ENCODE results near the gene ISY1. TPM values are rescaled to one million over a fixed set of nuclear protein-coding genes. Genes with fewer than 3 reads are reported as not detected.

ISY1 gene
- total RNA-seq, 4 donors from 2014 or later = 6.0 to 26.3 (median 19.6) TPM

GRCh38 chr3:129122412-129123011 is 38.4 kb downstream of the ISY1 start:
- peak overlapping the region; percentile 88 to 97 (median 94) for H3K27ac ChIP-seq
- H3K27me3 ChIP-seq = no peaks in the 10 kb centered on the region
- H3K36me3 ChIP-seq = peaks cover 0 to 10% (median 0%) of the 10 kb centered on the region in 3 donors
- intact Hi-C loops (cut with DNase I) = no loop called here
- H3K4me3 ChIP-seq = peak overlapping the region; percentile 57 to 91 (median 71)
- TF ChIP-seq CTCF (IDR thresholded peaks at IDR 0.05) = no peak
- TF ChIP-seq POLR2A (IDR thresholded peaks at IDR 0.05) = no peak
- peaks cover 16 to 49% (median 16%) of the 10 kb centered on the region in 3 donors for H3K4me1 ChIP-seq
- WGBS, 2 donors = 37 to 60% methylated on average over 2 to 7 of the region's 18 CpGs
- no peak for DNase-seq
- no peaks in the 10 kb centered on the region for H3K9me3 ChIP-seq

- DNase-seq = peak; percentile 33
- H3K27me3 ChIP-seq = no peaks in the 10 kb centered on the region
- intact Hi-C loops (cut with DNase I) = no loop called here
- TF ChIP-seq POLR2A (IDR thresholded peaks at IDR 0.05) (no peak), CTCF (IDR thresholded peaks at IDR 0.05) (no peak)
- peak within 1 kb of the TSS; percentile 88 to 97 (median 94) for H3K27ac ChIP-seq
- peaks cover 0 to 4% (median 0%) of the 10 kb centered on the region in 3 donors for H3K36me3 ChIP-seq
- H3K9me3 ChIP-seq = no peaks in the 10 kb centered on the region
- peaks cover 16 to 55% (median 16%) of the 10 kb centered on the region in 3 donors for H3K4me1 ChIP-seq
- H3K4me3 ChIP-seq = peak within 1 kb of the TSS; percentile 57 to 91 (median 71)
- WGBS, 2 donors = 2 to 10% methylated on average over 4 to 32 of the region's 60 CpGs
Observed at GRCh38 chr3:129121792-129122411, 39.0 kb downstream of the ISY1 start, which contains the start of gene RAB43. RAB43 (minus strand) TSS chr3:129121804; CDS start chr3:129121489, 315 bp downstream.

DNA sequence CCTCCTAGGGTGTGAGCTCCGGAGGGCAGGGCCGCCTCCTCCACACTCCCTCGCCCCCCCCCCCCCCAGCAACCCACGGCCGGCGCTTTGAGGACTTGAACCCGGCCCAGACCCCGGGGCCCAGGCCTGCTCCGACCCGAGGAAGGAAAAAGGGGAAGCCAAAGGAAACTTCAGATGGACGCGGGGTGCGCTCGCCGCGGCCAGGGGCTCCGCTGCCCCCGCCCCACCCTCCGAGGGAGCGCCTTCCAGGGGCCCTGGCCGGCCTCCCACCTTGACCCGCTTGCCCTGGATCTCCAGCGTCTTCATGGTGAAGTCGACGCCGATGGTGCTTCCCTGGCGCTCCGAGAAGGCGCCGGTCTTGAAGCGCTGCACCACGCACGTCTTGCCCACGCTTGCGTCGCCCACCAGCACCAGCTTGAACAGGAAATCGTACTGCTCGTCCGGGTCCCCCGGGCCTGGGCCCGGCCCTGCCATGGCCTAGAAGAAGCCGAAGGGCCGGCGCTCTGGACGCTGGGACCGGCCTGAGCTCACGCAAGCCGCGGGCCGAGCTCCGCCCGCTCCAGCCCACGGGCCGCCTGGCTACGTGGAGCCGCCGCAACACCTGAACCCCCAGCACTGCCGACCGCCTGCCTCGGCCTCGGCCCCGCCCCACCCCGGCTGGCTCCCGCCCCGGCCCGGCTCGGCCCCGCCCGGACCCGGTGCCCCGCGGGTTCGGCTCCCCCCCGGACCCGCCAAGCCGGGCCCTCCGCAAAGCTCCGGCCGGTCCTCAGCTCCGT is 39.7 kb downstream of the ISY1 start:
- intact Hi-C loops (cut with DNase I) = no loop called here
- Histone ChIP-seq H3K9me3 (no peaks in the 10 kb centered on the region), H3K4me1 (peaks cover 16 to 62% (median 21%) of the 10 kb centered on the region in 3 donors), H3K36me3 (no peaks in the 10 kb centered on the region), H3K27ac (peak overlapping the region; percentile 88 to 97 (median 94)), H3K4me3 (peak overlapping the region; percentile 57 to 91 (median 71)), H3K27me3 (no peaks in the 10 kb centered on the region)
- TF ChIP-seq POLR2A (IDR thresholded peaks at IDR 0.05) (peak in 1 of 4 donors; percentile 58), CTCF (IDR thresholded peaks at IDR 0.05) (no peak)
- 0% methylated on average over 6 of the region's 80 CpGs; no CpG with 5 or more reads in 1 of the 2 donors for WGBS, 2 donors
- DNase-seq = no peak

DNA sequence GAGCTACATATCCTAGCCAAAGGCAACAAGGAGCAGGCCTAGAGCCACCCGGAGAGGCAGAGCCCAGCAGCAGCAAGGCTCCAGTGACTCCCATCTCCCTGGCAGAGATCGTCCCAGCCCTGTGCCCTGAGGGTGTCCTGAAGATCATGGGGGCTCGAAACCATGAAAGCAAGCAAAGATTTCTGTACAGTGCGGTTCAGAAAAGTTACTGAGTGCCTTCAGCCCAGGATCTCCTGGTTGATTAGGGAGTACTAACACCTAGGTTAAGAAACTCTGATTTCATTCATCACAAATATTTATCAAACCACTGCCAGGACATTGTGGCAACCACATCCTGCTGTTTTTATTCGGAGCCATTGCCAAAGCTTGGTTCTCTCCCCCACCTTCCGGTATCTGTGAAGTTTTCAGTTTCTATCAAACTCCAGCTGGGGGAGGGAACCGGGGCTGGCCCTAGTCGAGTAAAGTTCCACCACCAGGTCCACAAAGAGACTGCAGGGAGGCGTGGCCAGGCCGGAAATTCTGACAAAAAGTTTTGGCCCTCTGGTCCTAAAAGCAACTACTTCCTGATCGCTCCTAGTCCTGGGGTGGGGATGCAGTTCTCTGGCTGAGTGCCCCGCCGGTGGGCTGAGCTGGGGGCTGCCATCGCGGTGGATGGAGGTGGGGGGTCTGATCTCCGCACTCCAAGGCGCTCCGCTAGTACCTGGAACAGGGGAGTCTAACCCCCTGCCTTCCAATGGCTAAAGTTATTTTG is 40.4 kb downstream of the ISY1 start:
- Histone ChIP-seq H3K4me3 (peak overlapping the region; percentile 57 to 91 (median 71)), H3K36me3 (peaks cover 0 to 5% (median 0%) of the 10 kb centered on the region in 3 donors), H3K27me3 (no peaks in the 10 kb centered on the region), H3K9me3 (no peaks in the 10 kb centered on the region), H3K4me1 (peaks cover 16 to 65% (median 21%) of the 10 kb centered on the region in 3 donors), H3K27ac (peak overlapping the region; percentile 88 to 97 (median 94))
- intact Hi-C loops (cut with DNase I) = no loop called here
- TF ChIP-seq POLR2A (IDR thresholded peaks at IDR 0.05) (peak in 3 of 4 donors; percentile 52 to 83 (median 76)), CTCF (IDR thresholded peaks at IDR 0.05) (peak in 4 of 6 experiments; percentile 14 to 55 (median 40))
- DNase-seq = peak; percentile 63
- WGBS, 2 donors = 0% methylated on average over 6 to 16 of the region's 18 CpGs

All from esophagus squamous epithelium (tissue), 5 donors.